ENCODE results near the gene MAP2K5.
"Not testable (repeated sequence)": the region's sequence is repeated elsewhere in the genome, so short reads cannot be mapped to it uniquely, and the experiment has no call there.

Gene MAP2K5

DNA sequence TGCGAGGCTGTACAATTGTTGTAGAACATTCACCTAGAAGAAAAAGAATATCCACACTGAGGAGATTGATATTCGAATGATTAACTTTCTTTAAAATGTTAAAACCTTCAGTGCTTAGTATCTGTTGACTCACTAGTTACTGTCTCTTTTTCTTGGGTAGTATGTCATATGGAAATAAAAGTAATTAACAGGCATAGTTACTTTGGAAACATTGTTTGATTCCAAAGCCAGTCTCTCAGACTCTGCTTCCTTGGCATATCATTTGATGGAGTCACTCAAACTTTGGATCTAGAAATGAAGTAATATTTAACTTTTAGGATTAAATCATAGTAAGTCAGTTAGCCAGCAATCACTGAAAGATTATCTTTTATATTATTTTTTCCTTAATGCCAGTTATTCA, 63.4 kb downstream of the MAP2K5 start:
- no peak for DNase-seq

DNA sequence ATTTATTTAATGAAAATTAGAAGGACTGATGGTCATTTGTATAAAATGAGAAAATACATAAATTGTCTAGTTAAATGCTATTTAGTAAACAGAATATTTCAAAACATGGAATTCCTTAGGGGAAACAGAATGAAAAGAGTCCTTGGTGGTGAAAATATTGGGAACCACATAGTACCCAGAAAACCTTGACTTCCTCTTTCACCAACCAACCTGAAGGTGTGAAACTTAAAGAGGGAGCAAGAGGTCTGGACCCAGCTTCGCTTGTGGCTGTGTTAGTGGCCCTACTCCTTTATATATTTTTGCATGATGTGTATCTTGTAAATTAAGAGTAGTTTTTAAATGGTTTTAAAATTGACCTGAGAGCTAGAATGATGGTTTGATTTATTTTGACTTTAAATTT, 64.2 kb downstream of the MAP2K5 start:
- DNase-seq: no peak

DNA sequence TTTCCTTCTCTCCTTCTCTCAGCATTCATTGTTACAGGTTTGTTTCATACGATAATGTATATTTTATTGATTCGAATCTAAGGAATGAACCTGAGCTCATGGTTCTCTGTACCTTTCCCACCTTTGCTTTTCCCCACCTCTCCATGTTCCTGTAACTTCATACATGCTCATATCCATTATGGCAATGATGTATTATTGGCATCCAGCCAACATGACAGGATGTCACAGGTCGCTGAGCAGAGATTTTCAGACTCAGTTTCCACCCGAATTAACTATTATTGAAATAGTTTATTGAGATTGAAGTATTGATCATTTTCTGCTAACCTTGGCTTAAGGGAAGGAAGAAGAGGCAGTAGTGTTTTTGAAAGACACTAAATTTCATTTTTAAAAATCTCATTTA, 64.8 kb downstream of the MAP2K5 start:
- no peak for DNase-seq

DNA sequence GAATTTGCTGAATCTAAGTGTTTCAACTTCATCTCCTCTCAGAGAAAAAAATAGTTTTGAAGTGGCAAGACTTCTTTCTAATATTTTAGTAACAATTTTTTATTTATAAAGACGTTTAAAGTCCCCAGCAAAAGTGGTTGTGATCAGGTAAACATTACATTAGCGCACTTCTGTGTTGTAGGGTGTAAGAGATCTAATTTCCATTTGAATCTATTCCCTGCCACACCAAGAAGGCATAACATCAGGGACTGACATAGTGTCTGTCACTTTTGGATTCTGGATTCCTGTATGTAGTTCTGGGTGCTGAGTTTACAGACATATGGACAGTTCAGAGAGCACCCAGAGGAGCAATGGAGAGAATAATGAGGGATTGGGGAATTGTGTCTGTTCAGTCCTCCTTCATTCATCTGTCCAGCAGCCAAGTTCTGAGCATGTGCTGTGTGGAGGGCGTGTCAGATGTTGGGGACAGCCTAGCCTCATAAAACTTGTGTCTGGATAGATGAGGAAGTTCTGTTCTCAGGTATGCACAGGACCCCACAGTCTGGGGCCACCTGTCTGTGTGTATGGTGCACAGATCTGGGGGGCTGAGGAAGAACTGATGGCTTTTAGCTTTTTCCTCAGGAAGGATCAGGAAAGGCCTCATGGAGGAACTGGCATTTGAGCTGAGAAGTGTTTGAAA, 65.6 kb downstream of the MAP2K5 start:
- DNase-seq: no peak

DNA sequence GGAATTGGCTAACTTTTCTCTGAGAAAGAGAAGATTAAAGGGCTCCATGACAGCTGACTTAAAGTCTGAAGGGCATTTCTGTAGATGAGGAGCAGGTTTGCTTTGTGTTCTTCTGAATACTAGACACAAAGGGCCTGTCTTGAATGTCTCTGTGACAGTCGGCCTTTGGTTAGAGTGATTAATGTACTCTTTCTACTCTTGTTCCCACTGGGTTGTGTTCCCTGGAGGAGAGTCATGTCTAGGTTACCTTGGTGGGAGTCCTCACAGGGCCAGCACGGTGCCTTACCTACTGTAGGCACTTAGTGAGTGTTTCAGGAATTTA, 66.1 kb downstream of the MAP2K5 start:
- DNase-seq: no peak

DNA sequence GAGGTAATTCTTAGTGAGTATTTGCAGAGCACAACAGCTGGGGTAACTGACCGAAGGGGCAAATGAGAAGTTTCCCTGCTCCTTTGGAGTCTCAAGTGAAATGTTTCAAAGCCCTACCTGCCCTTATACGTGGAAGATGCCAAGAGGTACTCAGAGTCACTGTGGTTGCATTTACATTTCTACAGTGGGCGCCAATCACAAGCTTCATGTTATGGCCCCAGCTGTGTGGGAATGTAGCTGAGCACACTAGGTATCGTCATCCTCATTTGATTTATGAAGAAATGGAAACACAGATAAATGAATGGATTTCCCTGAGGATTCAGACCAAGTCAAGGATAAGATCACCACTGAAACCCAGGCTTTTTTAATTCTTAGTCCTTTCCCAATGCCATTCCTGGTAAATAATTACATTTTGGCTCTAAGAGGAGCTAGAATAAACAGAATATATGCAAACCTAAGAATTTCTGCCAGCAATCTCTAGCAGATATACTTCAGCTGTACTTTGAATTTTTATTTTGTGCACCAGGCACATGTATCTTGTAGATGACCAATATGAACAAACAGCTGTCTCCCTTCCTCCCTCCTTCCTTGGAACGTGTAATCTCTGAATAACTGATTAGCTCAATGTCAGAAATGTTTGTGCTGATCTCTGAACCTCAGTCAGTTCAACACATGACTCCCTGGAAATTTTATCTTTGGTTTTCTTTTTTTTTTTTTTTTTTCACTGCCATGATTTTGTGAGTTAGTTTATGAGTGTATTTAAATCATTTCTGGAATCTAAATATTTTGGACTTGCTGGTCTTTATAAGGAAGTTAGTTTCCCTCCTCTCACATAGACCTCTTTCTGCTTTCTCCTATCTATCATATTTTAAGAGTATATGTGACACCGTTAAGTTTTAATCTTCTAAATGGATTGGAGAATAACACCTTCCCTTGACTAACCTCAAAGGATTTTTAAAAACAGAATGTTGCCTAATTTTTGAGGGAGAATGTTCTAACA, 69.2 kb downstream of the MAP2K5 start:
- DNase-seq: no peak

DNA sequence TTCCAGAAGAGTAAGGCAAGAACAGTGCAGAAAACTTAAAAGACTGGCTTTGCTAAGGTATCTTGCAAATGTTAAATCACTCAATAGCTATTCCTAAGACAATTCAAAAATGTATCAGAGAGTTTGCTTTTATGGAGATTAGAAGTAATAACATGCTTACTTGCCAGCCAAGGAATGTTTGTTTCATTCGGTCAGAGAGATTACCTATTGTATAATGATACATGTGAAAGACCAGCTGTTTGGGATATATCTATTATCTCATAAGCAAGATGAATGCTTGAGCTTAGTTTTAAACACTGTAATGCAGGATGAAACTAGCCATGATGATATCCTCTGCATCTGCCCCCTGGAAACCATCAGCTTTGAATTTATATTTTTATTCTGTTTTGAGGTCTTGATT, 70.7 kb downstream of the MAP2K5 start:
- no peak for DNase-seq

DNA sequence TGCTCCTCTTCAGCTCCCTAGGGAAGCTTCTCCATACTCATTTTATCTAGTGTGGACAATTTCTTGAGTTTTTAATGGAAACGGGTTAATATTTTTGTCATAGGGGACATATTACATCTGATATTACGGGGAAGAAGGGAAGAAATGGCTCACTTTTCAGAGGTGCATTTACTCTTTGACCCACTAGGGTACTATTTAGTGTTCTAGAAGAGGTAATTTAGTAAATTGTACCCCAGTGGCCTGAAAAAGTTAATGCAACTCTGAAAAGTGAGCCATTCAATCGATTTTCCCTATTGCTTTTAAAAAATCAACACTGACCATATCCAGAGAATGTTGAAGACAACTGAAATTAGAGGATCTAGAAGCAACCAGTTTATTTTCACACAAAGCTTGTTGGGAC, 71.2 kb downstream of the MAP2K5 start:
- no peak for DNase-seq

DNA sequence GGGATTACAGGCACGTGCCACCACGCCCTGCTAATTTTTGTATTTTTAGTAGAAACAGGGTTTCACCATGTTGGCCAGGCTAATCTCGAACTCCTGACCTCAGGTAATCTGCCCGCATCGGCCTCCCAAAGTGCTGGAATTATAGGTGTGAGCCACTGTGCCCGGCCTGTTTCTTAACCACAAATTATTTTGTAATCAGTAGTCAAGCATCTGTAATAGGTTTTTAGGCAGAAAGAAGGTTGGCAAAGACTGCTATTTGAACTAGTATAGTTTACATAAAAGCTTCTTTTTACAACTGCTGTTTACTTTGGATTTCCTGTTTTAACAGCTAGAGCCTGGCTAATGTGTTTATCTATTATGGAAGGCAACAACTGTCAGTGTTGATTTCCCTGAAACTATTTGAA, 72.6 kb downstream of the MAP2K5 start:
- DNase-seq: not testable (repeated sequence)

DNA sequence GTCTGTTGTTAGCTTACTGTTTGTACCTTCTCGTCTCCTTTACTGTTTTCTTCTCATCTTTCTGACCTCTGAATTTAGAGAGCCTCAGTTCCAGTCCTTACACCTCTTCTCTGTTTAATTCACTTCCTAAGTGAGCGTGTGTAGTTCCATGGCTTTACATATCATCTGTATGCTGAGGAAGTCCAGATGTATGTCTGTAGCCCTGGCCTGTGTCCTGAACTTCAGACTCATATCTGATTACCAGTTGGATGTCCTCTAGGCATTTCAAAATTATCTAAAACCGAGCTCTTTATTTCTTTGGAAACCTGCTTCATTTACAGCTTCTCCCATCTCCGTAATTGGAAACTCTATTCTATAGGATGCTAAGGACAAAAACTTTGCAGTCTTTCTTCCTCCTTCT, 75.8 kb downstream of the MAP2K5 start:
- no peak for DNase-seq

DNA sequence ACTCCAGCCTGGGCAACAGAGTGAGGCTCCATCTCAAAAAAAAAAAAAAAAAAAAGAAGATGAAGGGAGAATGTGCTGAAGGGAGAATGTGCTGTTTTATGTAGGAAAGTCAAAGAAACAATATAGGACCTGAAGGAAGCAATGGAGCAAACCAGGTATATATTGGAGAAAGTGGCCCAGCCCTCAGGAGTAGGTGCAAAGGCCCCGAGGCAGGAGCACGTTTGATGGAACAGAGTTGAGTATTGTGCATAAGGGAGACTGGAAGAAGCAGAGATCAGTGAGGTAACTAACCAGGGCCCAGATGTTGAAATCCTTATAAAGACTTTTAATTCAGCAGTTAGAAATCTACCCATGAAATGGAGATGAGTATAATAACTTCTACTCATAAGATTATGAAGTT, 79.6 kb downstream of the MAP2K5 start:
- DNase-seq: no peak

DNA sequence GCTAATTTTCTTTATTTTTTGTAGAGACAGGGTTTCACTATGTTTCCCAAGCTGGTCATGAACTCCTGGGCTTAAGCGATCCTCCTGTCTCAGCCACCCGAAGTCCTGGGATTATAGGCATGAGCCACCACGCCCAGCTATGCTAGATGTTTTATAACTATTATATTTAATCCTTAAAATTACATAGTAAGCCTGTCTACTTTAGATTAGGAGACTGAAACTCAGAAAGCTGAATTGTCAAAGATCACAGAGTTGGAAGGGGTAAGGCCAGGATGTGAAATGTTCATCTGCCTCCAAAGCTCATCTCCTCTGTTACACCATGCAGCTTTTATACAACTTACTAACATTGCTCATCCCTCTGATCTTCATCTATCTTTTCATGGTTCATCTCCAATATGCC, 89.8 kb downstream of the MAP2K5 start:
- no peak for DNase-seq

DNA sequence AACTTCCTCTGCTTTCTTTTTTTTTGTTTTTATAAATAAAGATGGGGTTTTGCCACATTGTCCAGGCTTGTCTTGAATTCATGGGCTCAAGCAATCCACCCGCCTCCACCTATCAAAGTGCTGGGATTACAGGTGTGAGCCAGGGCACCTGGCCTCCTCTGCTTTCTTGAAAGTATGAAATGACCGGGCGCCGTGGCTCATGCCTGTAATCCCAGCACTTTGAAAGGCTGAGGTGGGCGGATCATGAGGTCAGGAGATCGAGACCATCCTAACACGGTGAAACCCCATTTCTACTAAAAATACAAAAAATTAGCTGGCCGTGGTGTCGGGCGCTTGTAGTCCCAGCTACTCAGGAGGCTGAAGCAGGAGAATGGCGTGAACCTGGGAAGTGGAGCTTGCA, 93.4 kb downstream of the MAP2K5 start:
- not testable (repeated sequence) for DNase-seq

DNA sequence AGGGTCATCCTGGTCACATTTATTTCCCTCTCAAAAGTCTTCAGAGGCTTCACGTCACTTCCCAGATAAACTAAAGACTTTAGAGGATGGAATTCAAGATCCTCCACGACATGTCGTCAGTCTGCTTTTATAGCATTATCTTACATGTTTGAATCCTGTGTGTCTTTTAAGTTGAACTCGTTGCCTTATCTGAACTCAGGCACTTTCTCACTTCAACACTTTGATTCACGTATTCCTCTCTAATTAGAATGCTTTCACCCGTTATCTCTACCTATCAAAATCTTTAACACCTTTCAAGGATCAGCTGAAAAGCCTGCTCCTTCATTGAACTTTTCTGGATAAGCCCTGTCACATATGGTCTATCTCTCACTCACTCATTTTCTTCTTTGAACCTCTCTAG, 97.1 kb downstream of the MAP2K5 start:
- no peak for DNase-seq

DNA sequence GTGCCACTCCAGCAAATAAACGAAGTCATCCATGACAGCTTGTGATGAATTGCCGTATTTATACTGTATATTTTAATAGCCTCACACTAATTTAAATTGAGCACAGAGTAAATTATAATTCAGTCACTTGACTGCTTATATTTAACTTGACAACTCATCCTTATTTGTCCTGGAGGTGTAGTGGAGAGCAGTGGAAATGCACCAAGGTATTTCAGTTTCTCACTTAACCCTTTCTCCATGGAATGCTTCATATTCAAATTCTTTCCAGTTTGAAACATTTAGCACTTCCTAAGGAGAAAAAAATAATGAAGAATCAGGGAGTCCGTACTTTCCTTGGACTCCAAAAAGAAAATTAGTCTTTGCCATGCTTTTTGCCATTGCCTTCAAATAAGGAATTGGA, 99.0 kb downstream of the MAP2K5 start:
- no peak for DNase-seq

DNA sequence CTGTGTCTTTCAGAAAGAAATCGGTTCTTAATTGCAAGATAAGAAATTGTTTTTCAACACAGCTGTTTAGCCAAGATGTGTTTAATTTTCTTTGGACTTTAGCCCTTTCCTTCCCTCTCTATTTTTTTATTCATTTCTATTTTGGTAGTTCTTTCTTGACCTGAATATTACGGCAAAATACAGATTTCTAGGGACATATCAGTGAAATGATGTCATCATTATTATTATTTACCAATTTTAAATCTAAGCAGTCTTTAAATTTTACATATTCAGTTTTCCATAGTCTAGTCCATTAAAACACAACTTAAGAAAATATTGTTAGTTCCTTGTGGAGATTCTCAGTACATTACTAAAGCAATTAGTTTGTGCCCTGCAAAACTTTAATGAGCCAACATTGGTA, 104.3 kb downstream of the MAP2K5 start:
- DNase-seq: no peak

DNA sequence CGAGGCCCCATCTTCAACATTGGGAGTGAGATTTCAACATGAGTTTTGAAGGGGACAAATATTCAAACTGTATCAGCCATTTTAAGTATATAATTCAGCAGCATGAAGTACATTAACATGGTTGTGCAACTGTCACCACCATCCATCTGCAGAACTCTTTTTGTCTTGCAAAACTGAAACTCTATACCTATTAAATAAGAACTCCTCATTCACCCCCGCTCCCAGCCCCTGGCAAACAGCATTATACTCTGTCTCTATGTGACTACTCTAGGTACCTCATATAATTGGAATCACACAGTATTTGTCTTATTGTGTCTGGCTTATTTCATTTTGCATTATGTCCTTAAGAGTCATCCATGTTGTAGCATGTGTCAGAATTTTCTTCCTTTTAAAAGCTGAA, 110.1 kb downstream of the MAP2K5 start:
- DNase-seq: no peak

DNA sequence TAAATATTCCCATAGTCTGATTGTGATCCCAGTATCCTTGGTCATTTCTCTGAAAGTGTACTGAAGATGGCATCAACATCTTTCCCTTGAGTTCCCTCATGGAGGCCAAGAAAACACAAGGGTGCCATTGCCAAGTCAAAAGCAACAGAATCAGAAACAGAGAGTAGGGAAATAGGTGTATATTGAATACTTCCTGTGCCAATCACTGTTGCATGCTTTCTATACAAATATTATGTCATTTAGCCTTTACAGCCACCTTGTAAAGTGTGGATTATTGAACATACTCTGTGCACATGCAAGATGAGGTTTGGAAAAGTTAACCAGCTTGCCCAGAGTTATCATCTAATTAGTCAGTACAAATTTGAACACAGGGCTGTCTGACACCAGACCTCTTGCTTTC, 117.9 kb downstream of the MAP2K5 start:
- no peak for DNase-seq

DNA sequence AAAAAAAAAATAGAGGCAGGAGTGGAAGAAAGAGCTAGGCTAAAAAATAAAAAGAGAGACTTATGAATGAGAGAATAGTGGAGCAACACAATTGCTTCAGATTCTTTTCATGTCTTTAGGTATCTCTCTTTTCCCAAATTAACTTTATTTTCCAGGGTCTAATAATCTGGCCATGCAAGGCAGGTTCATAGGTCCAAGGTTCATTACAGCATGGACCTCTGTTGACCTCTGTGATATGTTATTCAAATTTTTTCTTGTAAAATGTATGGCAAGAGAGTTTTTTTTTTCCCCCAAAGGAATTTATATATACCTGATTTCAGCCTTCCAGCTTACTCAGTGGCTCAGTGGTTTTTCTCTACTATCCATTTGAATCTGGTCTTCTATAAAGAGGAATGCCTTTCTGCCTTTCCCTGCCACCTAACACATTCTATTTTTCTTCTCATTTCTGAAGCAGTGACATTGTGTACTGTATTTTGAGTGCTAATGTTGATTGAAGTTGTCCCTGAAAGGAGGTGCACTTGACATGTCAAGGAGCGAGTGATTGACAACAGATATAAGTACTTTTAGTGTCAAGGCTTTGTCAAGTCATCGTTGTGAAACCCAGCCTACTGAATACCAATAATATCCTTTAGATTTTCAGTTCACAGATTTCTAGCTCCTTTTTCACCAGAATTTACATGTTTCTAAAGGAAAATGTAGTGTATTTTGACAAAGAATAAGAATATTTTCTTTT, 118.5 kb downstream of the MAP2K5 start:
- DNase-seq: no peak

DNA sequence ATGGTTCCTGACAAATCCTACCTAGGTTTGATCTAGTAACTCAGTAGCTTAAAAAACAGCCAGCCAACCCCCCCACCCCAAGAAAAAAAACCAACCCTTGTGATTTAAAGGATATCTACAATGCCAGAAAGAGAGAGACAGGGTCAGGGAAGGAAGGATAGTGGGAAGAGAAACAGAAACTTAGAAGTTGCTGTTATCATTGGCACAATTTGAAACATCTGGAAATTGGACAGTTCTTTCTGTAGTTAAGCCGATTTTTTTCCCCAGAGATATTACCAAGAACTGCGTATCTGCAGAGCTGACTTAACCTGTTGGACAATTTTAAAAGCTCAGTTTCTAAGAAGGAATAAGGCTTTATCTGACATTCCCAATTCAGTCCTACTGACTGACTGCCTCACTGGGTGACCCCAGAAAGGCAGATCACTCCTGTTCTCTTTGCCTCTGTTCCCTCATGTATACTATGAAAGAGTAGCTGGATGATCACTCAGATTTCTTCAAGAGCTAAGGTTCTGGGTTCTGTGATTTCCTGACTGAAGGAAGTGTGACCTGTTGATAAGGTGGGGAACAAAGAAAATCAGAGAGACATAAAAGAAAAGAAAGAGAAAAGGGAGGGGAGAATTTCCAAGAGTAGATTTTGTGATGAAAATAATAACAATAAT, 128.3 kb downstream of the MAP2K5 start:
- DNase-seq: no peak

DNA sequence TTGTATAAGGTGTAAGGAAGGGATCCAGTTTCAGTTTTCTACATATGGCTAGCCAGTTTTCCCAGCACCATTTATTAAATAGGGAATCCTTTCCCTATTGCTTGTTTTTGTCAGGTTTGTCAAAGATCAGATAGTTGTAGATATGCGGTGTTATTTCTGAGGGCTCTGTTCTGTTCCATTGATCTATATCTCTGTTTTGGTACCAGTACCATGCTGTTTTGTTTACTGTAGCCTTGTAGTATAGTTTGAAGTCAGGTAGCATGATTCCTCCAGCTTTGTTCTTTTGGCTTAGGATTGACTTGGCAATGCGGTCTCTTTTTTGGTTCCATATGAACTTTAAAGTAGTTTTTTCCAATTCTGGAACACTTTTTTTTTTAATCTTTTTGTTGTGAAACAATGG, 130.3 kb downstream of the MAP2K5 start:
- DNase-seq: not testable (repeated sequence)

DNA sequence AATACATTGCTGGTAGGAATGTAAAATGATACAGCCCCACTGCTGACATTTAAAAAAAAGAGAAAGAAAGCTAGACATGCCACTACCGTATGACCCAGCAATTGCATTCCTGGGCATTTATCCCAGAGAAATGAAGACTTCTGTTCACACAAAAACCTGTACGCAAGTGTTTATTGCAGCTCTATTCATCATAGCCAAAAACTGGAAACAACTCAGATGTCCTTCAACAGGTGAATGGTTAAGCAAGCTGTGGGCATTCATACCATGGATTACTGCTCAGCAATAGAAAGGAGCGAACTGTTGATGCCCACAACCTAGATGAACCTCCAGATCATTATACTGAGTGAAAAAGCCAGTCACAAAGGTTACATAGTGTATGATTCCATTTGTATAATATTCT, 132.5 kb downstream of the MAP2K5 start:
- no peak for DNase-seq

DNA sequence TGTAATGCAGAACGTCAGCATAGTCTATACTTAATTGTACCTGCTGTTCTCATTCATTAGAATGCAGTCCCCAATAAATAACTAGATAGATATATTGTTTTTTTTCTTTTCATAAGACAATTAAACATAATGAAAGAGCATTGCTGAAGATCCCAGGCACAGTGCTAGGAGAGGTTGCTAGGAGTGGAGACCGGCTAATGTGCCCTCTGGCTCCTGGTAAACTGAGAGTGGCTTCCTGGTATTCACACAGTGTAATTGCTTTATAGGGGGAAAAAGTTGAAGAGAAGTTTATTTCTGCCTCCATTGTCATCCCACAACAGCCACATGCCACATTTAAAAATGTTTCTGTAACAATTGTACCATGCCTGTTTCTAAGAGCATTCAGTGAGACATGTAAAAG, 135.6 kb downstream of the MAP2K5 start:
- no peak for DNase-seq
